Bronchial epithelial cell (primary cell): ENCODE data around the gene VSTM2L. TPM values are rescaled to one million over a fixed set of nuclear protein-coding genes. Genes with fewer than 3 reads are reported as not detected.

ENCODE experiments used
- DNase-seq: peaks from one replicate; pipeline ENCODE4 v3.0.0-alpha.2; 2010; ENCODE audit warnings: low read depth
- FAIRE-seq: peaks from 2 replicates; lab custom pipeline; 2011; peaks lifted over from hg19 to GRCh38; lab: Jason Lieb, UNC
- H3K27me3 ChIP-seq: 2 replicates; pipeline ENCODE4 v1.5.1; 2011; ENCODE audit warnings: low read length; ENCODE audit not compliant: control insufficient read depth, insufficient read depth
- H3K36me3 ChIP-seq: 2 replicates; pipeline ENCODE4 v1.5.1; 2011; ENCODE audit warnings: low read length; ENCODE audit not compliant: control insufficient read depth, insufficient read depth
- H3K4me3 ChIP-seq: 2 replicates; pipeline ENCODE4 v1.5.1; 2011; ENCODE audit warnings: mild to moderate bottlenecking, low read depth, low read length, control low read depth
- total RNA-seq: library from RNA; depleted of rRNA; stranded (reverse); fragments of >200 nt; gene quantifications from 2 replicates; pipeline ENCODE4 v1.2.1, GENCODE V29; 2014
- TF ChIP-seq, protein P1 (sequence below): IDR thresholded peaks from 2 replicates; pipeline ENCODE4 v1.5.1; 2011; ENCODE audit warnings: mild to moderate bottlenecking, moderate library complexity, low read length, control low read depth, inconsistent platforms; ENCODE audit not compliant: insufficient read depth, severe bottlenecking

The VSTM2L gene
- total RNA-seq, 1 donor from 2014 or later, result 5.0 TPM

DNA sequence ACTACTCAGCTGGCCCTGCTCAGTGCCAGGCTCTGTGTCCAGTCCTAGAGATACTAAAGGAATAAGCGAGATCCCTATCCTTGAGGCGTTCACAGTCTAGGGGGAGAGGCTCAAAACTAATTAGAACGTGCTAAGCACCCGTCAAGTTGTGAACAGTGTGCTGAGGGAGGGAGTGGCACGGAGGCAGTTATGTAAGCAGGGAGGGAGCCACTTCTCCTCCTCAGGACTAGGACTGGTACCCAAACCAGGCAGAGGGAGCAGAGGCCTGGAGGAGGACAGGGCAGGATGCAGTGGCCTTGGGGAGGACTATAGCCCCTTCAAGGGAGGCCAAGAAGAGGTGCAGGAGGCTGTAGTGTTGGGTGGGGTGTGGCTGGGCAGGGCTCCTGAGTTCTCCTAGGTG, 39.6 kb upstream of the VSTM2L start:
- Histone ChIP-seq H3K36me3 (peaks cover 7% of the 10 kb centered on the region), H3K27me3 (no peaks in the 10 kb centered on the region), H3K4me3 (no peak overlapping the region)
- FAIRE-seq (no peak), DNase-seq (no peak)
- TF ChIP-seq, protein P1, sequence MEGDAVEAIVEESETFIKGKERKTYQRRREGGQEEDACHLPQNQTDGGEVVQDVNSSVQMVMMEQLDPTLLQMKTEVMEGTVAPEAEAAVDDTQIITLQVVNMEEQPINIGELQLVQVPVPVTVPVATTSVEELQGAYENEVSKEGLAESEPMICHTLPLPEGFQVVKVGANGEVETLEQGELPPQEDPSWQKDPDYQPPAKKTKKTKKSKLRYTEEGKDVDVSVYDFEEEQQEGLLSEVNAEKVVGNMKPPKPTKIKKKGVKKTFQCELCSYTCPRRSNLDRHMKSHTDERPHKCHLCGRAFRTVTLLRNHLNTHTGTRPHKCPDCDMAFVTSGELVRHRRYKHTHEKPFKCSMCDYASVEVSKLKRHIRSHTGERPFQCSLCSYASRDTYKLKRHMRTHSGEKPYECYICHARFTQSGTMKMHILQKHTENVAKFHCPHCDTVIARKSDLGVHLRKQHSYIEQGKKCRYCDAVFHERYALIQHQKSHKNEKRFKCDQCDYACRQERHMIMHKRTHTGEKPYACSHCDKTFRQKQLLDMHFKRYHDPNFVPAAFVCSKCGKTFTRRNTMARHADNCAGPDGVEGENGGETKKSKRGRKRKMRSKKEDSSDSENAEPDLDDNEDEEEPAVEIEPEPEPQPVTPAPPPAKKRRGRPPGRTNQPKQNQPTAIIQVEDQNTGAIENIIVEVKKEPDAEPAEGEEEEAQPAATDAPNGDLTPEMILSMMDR, result no peak

DNA sequence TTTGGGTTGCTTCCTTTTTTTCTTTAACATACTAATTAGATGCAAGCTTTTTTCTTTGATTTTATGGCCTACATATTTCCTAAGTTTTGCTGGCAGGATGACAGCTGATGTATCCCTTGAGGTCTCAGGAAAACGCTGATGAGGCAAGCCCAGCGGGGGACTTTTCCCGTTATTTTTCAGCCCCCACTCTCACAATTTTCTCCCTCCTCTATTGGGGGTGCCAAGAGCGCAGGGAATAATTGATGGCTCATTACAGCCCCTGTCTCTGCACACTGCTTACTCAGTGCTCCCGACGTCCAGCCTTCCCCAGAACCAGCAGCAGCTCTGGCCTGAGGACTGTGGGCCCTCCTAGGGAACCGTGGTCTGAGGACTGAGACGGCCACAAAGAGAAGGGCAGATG, 38.6 kb upstream of the VSTM2L start:
- TF ChIP-seq, protein P1, result no peak
- H3K36me3 ChIP-seq, result peaks cover 10% of the 10 kb centered on the region
- no peak for FAIRE-seq
- no peaks in the 10 kb centered on the region for H3K27me3 ChIP-seq
- no peak for DNase-seq
- no peak overlapping the region for H3K4me3 ChIP-seq

DNA sequence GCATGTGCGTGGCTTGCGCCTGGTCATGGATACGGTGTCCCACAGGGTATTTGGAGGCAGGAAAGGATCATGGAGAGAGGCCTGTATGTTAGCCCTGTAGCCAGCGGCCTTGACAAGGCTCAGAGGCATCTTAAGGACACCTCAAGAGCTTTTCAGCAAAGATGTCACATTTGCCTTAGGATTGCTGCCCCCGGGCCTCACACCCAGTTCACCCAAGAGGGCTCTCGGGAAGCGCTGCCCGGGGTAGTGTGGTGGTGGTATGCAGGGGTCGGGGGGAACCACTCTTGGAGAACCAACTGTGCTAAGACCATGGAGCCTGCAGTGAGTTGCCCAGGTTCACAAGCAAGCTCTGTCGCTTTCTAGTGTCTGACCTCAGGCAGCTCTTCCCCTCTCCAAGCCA, 36.9 kb upstream of the VSTM2L start:
- TF ChIP-seq, protein P1, result no peak
- DNase-seq (no peak), FAIRE-seq (no peak)
- H3K4me3 ChIP-seq, result no peak overlapping the region
- H3K36me3 ChIP-seq, result peaks cover 10% of the 10 kb centered on the region
- H3K27me3 ChIP-seq, result no peaks in the 10 kb centered on the region

DNA sequence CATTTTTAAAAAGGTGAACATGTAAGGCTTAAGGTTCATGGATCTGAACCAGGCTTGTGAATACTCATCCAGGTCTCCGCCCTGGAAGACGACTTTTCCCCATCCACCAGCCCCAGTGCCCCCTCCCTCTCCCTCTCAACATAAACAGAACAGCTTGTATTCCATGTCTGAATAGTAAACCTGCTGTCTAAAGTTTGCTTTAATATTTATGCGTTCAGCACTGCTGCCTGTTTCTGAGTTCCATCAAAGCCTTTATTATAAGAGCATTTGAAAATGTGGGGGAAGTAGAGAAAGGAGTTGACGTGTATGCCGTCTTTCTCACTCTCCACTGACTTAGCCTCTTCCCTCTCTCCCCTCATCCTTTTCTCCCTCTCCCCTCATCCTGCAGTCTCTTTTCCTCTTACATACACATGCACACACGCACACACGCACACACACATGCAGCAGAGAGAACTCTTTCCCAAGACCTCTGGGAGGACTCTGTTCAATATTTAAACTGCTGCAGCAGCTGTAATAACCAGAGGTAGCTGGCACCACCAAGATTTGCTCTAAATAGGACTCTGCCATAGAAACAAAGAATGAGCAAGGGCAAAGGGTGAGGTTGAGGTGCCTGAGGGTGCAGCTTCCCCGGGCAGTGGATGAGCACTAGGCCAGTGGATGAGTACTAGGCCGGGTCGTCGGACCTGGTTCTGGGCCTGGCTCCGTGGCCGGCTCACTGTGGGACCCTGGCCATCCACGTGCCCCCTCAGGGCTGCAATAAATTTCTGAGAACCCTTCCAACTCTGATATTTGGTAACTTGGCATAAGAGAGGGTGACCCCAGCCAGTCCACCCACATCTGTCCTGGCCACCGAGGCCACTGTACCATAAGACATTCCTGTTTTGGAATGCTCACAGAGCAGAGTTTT, 35.4 kb upstream of the VSTM2L start:
- peaks cover 7% of the 10 kb centered on the region for H3K36me3 ChIP-seq
- H3K27me3 ChIP-seq, result no peaks in the 10 kb centered on the region
- FAIRE-seq (peak; percentile 32), DNase-seq (no peak)
- TF ChIP-seq, protein P1, result no peak
- no peak overlapping the region for H3K4me3 ChIP-seq

DNA sequence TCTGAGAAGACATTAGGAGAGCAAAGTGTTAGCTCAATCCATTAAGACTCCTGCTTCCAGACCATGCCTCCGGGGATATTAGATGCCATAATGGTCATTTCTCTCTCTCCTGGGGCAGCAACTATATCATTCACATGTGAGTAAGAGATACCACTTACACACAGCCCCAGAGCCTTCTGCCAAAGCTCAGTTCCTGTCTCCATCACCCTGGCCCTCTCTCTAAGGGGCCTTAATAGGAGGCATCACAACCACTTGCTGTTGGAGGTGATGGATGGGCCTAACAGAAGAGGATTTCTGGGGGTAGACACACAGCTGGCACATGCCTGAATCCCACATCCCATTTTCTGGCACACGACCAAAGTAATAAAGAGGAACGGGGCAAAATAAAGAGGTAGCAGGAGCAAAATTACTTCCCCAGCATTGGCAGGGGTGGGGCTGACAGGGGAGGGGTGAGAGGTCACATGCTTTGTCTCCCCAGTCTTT, 34.0 kb upstream of the VSTM2L start:
- TF ChIP-seq, protein P1, result no peak
- Histone ChIP-seq H3K36me3 (peaks cover 7% of the 10 kb centered on the region), H3K4me3 (no peak overlapping the region), H3K27me3 (no peaks in the 10 kb centered on the region)
- DNase-seq (no peak), FAIRE-seq (no peak)
